ENCODE data around the gene EIF2D. TPM values are rescaled to one million over a fixed set of nuclear protein-coding genes. Genes with fewer than 3 reads are reported as not detected.

Gene EIF2D, protein sequence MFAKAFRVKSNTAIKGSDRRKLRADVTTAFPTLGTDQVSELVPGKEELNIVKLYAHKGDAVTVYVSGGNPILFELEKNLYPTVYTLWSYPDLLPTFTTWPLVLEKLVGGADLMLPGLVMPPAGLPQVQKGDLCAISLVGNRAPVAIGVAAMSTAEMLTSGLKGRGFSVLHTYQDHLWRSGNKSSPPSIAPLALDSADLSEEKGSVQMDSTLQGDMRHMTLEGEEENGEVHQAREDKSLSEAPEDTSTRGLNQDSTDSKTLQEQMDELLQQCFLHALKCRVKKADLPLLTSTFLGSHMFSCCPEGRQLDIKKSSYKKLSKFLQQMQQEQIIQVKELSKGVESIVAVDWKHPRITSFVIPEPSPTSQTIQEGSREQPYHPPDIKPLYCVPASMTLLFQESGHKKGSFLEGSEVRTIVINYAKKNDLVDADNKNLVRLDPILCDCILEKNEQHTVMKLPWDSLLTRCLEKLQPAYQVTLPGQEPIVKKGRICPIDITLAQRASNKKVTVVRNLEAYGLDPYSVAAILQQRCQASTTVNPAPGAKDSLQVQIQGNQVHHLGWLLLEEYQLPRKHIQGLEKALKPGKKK
- 10 to 100 TPM in 11 of 12 donors, not detected in 1; 35.7 to 70.1 (median 45.5) TPM for polyA plus RNA-seq (ENCODE audit: insufficient read length in 12 of 12)
- long read RNA-seq, donor 1, transcript EIF2D-201 (15 exons, 2,005 nt), result major isoform, 5 of 13 reads
- long read RNA-seq, donor 1, partial matches to known transcripts, result 8 of 13 reads
- long read RNA-seq, donor 1, other reads (novel, unspliced or antisense), result 0 of 13 reads
- long read RNA-seq, donor 2, transcript EIF2D-201 (15 exons, 2,005 nt), result major isoform, 12 of 14 reads
- long read RNA-seq, donor 2, partial matches to known transcripts, result 0 of 14 reads
- long read RNA-seq, donor 2, other reads (novel, unspliced or antisense), result 0 of 14 reads
- long read RNA-seq, donor 3, transcript EIF2D-201 (15 exons, 2,005 nt), result major isoform, 5 of 5 reads
- long read RNA-seq, donor 3, partial matches to known transcripts, result 0 of 5 reads
- long read RNA-seq, donor 3, other reads (novel, unspliced or antisense), result 0 of 5 reads
- long read RNA-seq, donor 4, partial matches to known transcripts, result 0 of 3 reads
- long read RNA-seq, donor 4, other reads (novel, unspliced or antisense), result 0 of 3 reads
- long read RNA-seq, donor 5, transcript EIF2D-201 (15 exons, 2,005 nt), result major isoform, 6 of 6 reads
- long read RNA-seq, donor 5, partial matches to known transcripts, result 0 of 6 reads
- long read RNA-seq, donor 5, other reads (novel, unspliced or antisense), result 0 of 6 reads
- long read RNA-seq, donor 6, full-length matches to known transcripts, result 3 of 3 reads
- long read RNA-seq, donor 6, partial matches to known transcripts, result 0 of 3 reads
- long read RNA-seq, donor 6, other reads (novel, unspliced or antisense), result 0 of 3 reads
- long read RNA-seq, donor 7, partial matches to known transcripts, result 0 of 4 reads
- long read RNA-seq, donor 7, other reads (novel, unspliced or antisense), result 0 of 4 reads
- long read RNA-seq, donor 8, transcript EIF2D-201 (15 exons, 2,005 nt), result major isoform, 5 of 5 reads
- long read RNA-seq, donor 8, partial matches to known transcripts, result 0 of 5 reads
- long read RNA-seq, donor 8, other reads (novel, unspliced or antisense), result 0 of 5 reads
- long read RNA-seq, donor 9, transcript EIF2D-201 (15 exons, 2,005 nt), result major isoform, 7 of 7 reads
- long read RNA-seq, donor 9, partial matches to known transcripts, result 0 of 7 reads
- long read RNA-seq, donor 9, other reads (novel, unspliced or antisense), result 0 of 7 reads
- long read RNA-seq, donor 10, transcript EIF2D-201 (15 exons, 2,005 nt), result major isoform, 7 of 7 reads
- long read RNA-seq, donor 10, partial matches to known transcripts, result 0 of 7 reads
- long read RNA-seq, donor 10, other reads (novel, unspliced or antisense), result 0 of 7 reads
- long read RNA-seq, donor 11, partial matches to known transcripts, result 0 of 2 reads
- long read RNA-seq, donor 11, other reads (novel, unspliced or antisense), result 0 of 2 reads

DNA sequence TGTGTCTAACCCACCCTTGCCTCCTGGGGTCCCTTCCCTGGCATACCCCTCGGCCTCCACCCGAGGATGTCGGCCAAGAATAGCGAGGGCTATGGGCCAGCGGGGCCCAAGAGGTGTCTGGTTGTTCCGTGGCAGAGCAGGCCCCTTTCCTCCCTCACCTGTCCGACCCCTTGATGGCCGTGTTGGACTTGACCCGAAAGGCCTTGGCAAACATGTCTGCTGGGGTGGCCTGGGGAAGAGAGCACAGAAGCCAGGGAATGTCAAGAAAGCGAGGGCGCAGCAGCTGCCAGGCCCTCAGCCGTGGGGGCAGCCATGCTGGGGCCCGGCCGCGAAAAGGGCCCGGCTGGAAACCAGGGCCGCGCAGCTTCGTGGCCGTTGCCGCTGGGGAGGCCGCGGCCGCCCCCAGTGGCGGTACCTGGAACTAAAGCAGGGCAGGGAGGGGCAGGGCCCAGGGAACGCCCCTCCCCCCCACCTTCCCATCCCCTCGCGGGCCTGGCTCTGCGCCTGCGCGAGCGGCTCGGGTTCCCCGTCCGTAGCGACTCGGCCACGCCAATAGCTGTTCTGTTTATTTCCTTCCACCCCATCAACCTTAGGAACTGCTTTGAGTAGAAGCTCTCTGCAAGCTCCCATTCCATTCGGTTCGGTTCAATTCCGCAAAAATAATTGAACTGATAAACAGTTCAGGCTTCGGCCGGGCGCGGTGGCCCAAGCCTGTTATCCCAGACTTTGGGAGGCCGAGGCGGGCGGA, at the start of gene EIF2D:
TSS of gene EIF2D (minus strand) at position 337 of the 748 bp plus-strand sequence. CDS start at position 214, 123 bp downstream.
- peak; percentile 97 for DNase-seq

DNA sequence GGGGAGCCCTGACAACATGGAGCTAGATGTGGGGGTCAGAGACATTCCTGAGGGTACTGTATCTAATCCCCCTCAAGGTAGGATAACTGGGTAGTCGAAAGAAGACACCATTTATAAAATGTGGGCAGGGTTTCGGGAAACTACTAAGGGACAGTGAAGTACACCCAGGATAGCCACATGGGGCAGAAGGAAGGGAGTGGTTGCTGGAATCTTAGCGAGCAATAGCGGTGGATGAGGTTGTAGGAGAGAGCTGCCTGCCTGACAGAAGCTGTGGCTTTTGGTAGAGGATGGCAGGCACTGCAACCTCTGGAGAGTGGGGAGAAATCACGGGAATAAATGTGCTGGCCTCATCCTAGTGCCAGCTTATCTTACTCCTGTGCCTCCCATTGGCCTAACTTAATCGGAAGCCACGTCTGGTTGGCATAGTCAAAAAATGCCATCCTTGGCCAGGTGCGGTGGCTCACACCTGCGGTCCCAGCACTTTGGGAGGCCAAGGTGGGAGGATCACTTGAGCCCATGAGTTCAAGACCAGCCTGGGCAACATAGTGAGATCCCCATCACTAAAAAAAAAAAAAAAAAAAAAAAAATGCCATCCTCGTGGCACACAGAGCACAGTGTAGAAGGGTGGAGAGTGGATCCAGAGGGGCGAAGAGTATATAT, 49.0 kb upstream of the EIF2D start:
- no peak for DNase-seq

DNA sequence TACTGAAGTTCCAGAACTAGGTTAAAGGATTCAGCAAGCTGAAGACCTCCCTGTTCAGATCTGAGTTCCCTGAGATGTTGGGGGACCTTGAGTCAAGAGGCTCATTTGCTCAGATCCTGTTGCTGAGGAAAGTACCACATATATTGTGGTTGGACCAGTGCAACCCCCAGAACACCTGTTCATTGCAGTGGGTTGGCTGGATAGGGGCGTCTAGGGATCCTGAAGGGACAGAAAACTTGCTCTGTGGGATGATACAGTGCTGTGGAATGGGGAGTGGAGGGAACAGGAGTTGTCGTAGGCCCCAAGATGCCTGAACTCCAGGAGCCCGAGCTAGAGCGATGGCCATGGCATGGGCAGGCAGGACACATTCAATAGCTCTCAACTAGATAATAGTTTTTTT, 47.9 kb upstream of the EIF2D start:
- DNase-seq, result no peak

DNA sequence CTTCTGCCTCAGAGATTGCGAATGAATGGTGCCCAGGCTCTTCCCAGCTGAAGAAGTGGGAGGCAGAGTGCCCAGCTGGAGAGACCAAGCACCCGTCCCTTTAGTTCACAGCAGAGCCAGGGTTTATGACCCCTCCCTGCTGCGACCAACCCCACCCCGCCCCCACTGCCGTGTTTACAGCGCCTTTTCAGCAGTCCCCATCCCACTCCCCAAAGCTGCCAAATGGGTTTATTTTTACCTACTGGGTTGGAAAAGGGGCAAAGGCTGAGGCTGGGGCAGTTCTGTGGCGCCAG, 46.7 kb upstream of the EIF2D start:
- DNase-seq, result no peak

DNA sequence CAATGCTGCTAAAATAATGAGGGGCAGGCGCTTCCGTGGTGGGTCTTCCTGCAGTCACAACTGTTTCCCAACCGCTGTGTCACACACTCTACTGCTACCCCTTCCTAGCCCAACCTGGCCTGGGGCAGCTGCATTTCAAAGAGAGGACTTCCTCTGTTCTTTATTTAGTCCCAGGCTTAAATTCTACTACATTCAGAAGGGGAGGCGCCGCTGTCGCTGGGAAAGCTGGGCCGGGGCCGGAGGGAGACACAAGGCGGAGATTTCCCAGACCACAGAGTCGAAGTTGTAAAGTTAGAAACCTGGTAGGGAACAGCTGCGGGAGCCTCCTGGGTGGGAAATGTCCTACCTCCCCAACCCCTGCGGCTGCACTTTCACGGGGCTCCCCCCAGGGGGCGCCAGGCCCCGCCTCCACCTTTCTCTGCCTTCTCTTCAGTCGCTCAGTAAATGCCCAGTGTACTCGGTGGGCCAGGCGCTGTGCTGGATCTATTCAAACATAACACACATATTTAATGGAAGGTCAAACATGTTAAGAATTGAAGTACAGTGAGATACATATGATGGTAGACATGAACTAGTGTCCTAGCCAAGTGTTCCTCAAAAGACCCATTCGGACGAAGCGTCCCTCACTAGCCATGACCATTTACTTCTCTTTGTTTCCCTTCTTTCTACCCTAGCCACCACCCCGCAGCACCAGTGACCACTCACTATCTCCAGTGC, 46.2 kb upstream of the EIF2D start:
- DNase-seq, result no peak

DNA sequence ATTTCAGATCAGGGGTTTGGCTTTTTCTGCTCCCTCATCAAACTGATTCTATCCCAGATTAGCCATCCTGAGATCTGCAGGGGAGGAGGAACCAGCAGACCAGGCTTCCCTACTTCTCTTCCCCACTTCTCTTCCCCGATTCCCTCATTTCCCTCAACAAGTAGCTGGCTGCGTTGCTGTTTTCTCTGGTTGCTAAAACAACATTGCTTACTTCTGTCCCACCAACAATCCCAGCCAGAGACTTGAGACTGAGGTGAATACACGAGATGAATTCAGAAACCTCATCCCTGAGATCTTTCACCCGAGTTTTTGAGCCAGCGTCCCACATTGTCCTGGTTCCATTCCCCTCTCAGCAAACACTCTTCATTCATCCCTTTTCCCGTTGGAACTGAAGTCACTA, 45.5 kb upstream of the EIF2D start:
- DNase-seq, result no peak

DNA sequence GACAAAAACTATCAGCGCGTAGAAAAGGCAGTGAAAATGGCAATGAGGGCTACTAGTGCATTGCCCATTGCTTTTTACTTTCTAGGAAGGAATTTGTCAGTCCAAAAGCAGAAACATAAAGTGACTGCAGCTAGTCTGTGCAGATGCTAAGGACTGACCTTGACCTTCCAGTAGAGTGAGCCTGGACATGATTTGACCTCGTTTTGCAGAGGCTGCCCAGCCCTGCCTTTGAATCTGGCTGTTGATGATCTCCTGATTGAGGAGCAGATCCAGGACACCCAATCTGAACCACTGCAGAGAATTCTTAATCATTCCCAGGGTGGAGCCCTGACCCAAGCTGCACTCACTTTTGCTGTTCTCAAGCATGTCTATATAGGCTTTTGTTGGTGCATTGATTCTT, 44.7 kb upstream of the EIF2D start:
- DNase-seq, result no peak

DNA sequence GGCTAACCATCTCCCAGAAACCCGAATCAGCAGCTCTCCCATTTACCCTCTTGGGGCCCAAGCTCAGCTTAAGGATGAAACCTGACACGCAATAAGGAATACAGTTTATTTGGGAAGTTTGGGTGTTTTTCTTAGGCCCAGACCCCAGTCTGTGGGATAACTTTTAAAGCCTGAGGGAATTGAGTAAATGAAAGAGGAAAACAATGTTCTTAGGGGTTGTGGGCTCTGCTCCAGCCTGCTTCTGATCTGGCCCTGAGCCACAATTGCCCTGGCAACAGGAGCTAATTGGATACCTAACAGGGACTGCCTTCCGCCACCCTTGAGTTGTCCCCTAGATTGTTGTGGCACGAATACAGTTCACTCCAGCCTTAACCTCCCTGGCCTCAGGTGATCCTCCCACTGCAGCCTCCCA, 43.2 kb upstream of the EIF2D start:
- DNase-seq, result no peak

DNA sequence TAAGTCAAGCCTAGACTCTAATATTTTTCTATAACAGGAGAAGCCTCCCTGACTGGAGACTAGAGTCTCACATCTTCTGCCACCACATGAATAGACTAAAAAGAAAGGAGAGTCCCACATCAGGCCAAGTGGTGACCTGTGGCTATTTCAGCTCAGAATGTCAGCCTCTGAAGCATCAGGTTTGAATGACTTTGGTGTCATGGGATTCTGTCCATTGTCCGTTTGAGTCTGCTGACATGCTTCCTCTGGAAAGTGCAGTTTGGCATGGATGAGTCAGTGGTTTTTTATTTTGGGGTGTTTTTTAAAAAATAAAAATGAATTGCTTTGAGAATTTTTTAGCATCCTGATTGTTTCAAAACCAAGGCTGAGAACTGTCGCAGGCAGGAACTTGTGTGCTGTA, 42.6 kb upstream of the EIF2D start:
- no peak for DNase-seq

DNA sequence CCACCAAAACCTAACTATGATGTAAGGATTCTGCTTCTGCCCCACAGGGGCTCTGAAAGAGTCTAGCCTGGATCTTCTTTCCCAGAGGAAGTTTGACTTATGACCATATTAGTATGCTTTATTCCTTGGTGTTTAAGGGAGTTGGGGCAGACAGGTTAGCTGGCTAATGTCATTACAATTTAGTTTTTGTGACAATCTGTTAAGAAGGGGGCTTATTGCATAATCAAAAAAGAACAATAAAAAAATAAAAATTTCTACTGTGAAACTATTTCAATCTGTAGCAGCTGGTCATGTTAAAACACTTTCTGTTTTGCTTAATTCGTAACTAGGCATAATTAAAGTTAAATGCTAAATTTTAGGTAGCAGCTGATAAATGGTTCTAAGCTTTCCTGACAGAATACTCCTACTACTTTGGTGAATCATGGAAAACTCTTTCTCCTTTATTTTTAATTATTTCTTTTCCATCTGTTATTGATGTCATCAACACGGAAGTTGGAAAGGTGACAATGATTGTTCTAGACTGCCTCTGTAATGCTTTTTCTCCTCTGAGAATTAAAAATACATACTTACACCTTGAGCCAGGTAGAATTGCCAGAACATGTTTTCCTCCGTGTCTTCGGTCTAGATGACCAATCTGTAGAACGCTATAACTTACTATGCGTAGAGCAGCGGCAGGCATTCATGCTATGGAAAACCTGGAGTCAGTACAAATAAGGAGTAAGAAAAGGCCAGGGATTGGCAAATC, 41.6 kb upstream of the EIF2D start:
- no peak for DNase-seq

DNA sequence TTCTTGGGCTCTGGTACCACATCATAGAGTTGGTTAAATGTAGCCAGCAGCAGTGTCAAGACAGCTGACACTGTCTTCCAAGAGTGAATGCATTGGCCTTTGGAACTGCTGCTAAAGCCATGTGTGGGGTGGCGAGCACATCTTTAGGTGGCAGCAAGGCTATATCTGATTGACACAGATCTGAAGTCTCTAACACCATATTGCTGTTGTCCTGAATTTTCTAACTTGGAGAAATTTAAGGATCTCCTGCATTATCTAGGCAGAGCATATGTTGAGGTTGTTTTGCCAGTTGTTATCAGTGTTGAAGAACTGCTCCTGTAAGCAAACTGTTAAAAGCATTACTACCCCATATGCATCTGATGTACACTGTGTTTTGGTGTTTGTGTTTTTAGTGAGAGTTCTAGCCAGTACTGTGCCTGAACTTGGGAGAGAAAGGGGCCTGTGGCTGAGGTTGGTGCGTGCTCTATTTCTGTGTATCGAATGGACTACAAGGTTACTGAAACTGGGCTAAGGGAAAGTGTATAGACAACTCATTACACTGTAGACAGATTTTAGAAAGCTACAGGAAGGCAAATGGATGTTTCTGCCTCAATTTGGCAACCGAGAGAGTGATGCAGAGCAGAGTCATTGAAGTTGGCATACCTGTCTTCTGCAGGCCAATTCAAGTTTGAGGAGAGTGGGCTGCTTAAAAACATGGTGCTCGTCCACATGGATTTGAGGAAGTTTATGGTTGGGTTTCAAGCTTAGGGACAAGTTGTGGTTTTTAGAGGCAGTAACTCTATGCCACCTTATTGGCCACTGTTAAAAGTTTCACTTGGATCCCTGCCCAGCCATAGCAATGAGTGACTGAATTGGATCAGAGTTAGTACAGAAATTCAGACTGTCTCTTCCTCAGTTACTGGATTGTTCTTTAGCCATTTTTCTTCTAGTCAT, 40.0 kb upstream of the EIF2D start:
- DNase-seq, result no peak

DNA sequence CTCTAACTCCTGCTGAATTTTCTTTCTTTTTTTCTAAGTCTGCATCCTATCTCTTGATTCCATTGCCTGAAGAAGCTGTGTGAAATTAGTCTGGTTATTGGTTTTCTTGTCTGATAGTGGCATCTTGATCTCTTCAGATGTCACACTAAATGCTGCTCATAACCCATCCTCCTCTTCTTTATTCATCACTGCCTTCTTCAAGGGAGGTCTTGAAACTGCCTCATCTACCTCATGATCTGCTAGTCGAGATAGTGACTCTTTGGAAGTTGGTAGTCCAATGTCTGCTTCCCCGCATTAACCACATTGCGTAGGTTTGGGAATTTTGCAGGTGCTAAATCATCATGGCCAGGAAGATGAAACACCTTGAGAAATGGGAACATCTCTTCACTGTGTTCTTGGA, 38.7 kb upstream of the EIF2D start:
- no peak for DNase-seq

DNA sequence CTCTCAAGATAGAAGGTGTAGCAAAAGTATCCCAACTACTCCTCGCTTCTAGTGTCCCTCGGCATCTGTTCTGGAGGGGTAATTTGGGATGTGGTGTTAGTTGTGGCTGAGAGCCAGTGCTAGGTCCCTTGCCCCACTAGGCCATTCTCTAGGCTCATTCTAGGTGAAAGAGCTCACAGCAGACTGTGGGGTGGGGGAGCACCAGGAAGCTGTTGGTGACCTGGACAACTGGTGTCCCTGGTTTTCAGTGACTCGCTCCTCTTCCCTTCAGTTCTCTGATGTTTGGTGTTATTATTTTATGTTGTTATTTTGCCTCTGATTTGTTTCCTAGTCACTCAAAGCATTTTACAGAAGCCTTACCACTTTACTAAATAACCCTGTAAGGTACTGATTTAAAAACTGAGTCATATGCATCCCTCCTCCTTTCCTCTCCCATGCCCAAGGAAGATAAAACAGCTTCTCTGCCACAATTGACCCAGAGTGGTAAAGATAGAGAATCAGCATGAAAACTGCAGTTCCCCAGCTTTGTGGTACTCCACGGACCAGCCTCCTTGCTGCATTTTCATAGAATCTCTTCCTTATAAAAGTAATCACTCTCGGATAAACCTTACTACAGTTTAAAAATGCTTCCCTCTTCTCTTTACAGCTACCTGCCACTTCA, 37.1 kb upstream of the EIF2D start:
- no peak for DNase-seq

DNA sequence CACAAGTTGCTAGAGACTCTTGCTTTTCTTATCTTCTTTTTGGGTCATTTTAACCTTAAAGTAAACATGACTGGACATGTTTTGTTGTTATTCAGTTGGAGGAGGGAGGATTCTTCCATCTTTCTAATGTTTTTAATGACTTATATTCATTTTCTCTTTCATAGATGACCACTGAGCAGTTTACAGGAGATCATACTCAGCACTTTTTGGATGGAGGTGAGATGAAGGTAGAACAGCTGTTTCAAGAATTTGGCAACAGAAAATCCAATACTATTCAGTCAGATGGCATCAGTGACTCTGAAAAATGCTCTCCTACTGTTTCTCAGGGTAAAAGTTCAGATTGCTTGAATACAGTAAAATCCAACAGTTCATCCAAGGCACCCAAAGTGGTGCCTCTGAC, 35.0 kb upstream of the EIF2D start:
- DNase-seq, result no peak

DNA sequence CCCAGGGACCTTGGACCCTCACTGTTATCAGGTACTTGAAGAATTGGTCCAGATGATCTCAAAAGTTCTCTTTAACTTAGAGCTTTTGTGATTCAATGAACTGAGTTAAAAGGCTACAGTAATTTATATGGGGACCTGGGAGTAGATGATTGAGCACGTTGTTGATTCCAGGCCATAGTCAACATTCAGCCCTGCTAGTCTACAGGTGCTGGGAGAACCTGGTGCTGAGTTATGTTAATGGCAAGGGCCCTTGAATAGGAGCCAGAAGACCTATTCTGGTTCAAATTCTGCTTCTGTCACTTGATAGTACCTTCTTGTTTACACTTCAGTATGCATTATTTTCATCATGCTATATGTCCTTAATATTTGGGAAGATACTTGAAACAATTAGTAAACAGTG, 34.2 kb upstream of the EIF2D start:
- DNase-seq, result no peak

DNA sequence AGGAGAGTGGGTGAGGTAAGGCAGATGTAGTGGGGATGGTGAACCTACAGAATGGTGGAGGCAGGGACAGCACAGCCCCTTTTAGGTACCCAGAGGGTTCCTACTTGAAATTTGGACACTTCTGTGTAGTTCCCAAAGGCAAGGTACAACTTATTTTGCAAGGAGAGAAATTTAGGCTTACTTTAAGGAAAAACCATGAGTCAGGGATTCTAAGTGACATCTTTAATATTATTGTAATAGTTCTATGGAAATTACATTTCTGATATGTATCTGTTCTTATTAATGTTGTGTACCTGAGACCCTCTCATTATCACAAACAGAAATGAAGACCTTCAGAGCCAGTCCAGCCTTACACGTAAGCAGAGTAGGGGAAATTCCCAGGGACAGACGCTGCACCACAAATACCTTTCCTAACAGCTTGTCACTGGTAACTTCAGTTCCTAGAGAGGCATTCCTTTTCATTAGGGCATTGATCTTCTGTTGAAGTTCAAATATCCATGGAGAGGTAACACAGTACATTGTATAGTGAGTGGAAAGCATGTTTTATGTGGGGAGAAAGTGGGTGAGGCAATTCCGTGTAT, 30.9 kb upstream of the EIF2D start:
- DNase-seq, result no peak

Measured in muscle of arm (tissue), 14 donors.